NCI-H446 treated with DMSO at 0.1 percent for 48 hours (cell line): ENCODE data around the gene TRIM28.
A peak's percentile ranks its signal among the peaks of the same experiment; 100 is the strongest.
"Not testable (repeated sequence)": the region's sequence is repeated elsewhere in the genome, so short reads cannot be mapped to it uniquely, and the experiment has no call there.

Experiments
- DNase-seq: peaks from one replicate; lab custom pipeline; 2025; lab: John Stamatoyannopoulos, UW

TRIM28 gene

DNA sequence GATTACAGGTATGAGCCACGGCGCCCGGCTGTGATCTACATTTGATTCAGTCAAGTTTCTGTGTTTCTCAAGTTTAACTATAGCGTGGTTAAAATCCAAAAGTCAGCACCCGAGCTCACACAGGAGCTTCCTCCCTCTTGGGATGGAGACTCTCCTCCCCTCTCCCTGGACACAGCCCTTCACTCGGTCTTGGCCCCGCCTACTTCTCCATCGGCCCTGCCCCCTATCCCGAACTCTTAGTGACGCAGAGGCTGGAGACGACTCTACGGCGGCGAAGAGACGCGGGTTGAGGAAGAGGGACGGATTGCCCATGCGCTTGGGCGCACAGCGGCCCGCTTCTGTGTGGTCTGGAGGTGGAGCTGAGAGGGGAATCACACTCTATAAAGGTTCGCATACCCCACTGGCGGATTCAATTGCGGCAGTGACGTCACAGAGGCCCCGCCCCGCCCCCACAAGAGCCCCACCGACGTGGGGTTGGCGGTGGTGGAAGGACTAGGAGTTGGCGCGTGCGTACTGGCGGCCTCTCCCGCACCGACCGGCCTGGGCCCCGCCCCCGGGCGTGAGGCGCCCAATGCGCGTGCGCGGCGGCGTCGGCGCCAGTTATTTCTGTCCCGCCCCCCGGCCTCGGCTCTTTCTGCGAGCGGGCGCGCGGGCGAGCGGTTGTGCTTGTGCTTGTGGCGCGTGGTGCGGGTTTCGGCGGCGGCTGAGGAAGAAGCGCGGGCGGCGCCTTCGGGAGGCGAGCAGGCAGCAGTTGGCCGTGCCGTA, at the start of gene TRIM28:
Gene TRIM28 (plus strand): TSS at position 239 of the 765 bp plus-strand sequence. CDS start 694 bp downstream, outside the sequence.
- DNase-seq: no peak

DNA sequence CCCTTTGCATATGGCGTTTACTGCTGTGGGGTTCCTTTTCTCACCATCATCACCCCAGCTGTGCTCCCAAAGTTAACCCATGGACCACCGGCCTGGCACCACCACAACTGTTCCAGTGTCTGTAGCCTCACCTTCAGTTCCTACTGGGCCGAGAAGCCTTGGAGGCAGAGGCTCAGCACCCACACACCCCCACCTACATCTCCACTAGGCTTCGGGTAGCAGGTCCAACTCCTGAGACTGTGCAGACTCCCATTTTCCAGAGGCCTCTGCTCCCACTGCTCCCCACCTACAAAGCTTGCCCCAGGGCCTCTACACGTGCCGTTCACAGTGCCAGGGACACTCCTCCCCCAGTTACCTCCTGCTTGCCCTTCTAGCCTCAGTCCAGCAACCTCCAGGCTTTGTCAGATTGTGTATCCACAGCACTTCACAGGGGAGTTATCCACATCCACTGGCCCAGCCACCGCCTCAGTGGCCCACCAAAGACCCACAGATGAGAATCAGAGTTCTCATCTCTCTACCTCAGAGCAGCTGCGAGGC, 46.2 kb upstream of the TRIM28 start:
- DNase-seq: no peak

DNA sequence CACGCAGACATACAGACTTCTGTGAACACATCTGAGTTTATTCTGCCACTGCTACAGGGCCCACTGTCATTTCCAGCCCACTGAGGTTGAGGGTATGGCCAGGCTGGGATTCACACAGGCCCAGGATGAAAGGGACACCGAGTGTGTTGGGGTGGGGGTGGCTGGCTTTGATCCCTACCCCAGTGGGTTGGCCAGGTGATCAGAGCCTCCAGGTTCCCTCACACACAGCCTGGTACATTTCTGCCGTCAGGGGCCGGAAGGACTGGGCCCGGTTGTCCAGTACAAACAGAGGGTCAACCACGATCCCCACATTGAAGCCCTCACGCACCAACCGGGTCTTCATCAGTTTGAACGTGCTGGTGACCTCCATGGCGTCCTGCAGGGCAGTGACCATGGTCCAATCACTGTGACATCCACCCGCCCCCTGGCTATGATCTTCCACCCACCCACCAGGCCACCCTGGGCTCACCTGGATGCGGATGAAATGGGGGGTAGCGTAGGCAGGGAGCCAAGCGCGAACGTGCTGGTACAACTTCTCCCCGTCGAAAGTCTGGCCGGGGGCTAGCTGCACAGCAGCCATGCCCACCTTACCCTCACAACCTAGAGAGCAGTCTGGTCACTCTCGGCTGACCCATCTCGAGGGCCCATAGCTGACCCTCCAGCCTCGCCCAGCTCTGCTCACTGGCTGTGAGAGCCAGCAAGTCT, 45.4 kb upstream of the TRIM28 start:
- DNase-seq: no peak

GRCh38 chr19:58499021-58499927, 44.6 kb upstream of the TRIM28 start:
- DNase-seq: peak; percentile 98

DNA sequence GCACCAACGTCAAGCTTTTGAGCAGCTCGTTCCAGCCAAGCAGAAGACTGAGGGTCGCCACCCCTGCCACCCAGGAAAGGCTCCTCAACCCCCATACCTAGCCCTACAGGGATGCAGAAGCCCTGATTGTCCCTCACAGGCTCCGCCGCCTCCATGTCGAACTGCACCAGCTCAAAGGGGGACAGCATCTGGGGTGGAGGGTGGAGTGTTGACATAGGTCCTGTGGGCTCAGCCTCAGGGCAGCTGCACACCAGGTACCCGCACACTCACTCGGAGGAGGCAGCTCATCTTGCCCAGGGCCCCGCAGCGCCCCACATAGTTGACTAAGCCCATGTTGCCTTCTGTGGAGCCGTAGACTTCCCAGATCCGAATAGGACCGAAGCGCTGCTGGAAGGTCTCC, 43.6 kb upstream of the TRIM28 start:
- DNase-seq: no peak

- not testable (repeated sequence) for DNase-seq
These were observed 36.2 kb upstream of the TRIM28 start for GRCh38 chr19:58507602-58508223.

DNA sequence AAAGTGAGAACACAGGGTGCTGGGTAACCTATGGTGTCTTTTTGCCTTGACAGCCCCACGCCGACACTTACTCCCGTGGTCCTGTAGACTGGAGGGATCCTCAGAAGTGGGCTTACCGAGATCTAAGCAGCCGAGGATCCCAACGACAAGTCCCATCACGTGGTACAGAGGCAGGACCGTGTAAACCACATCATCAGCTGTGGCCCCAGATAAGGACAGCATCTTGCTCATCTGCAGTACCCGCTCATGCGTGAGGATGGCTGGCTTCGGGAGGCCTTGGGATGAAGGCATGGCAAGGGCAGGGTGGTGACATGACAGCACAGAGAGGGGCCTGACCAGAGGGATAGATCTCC, 34.2 kb upstream of the TRIM28 start:
- DNase-seq: no peak

DNA sequence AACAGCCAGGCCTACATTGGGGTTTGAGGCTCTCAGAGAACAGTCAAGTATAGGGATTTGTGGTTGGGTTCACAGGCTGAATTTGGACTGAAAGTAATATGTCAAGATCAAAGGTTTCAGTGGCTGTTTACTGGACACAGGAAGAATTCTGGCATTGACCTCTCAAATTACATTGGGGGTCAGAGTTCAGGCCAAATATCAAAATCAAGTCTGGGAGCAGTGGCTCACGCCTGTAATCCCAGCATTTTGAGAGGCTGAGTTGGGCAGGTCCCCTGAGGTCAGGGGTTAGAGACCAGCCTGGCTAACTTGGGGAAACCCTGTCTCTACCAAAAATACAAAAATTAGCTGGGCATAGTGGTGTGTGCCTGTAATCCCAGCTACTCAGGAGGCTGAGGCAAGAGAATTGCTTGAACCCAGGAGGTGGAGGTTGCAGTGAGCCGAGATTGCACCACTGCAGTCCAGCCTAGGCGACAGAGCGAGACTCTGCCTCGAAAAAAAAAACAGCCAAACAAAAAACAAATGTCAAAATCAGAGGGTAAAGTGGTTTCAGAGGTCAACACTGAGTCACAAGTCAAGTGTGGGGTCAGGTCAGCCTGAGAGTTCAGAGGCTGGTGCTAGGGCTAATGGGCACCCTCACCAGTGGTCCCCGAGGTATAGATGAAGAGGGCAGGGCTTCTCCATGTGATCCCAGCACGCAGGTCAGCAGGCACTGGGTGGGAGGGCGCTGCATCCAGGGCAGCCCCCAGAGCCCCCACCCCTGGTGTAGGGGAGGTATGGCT, 33.6 kb upstream of the TRIM28 start:
- DNase-seq: no peak

- DNase-seq: no peak
These were observed 32.3 kb upstream of the TRIM28 start, which contains the start of gene SLC27A5 for GRCh38 chr19:58511353-58512208. Gene SLC27A5 (minus strand): TSS chr19:58511992. CDS start chr19:58511955, 37 bp downstream.

GRCh38 chr19:58513213-58513693, 30.6 kb upstream of the TRIM28 start:
- DNase-seq: no peak

GRCh38 chr19:58513694-58514563, 29.9 kb upstream of the TRIM28 start:
- DNase-seq: peak; percentile 65

- no peak for DNase-seq
These were observed 29.3 kb upstream of the TRIM28 start for GRCh38 chr19:58514564-58515022.

GRCh38 chr19:58515259-58515658, 28.6 kb upstream of the TRIM28 start:
- DNase-seq: no peak

GRCh38 chr19:58516246-58516836, 27.5 kb upstream of the TRIM28 start:
- DNase-seq: no peak

- no peak for DNase-seq
These were observed 26.7 kb upstream of the TRIM28 start for GRCh38 chr19:58516964-58517833.

GRCh38 chr19:58518256-58519086, 25.4 kb upstream of the TRIM28 start:
- DNase-seq: no peak

DNA sequence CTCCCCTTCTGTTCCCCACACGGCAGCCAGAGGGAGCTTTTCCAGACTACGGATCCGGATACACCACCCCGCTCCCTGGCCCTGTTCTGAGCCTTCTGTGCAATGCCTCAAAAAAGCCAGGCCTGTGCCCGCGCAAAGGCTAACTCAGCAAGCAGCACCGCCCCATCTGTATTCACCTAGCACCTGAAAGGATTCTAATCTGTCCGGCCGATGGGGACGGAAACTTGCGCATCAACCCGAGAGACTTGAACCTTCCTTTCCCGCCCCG, 24.8 kb upstream of the TRIM28 start:
- DNase-seq: peak; percentile 60
